ENCODE data around the gene MAML3. TPM values are rescaled to one million over a fixed set of nuclear protein-coding genes. Genes with fewer than 3 reads are reported as not detected.

MAML3 gene
- total and polyA plus RNA-seq, 9 donors: 11.1 to 23.8 (median 14.9) TPM

- Histone ChIP-seq H3K36me3 (no peaks in the 10 kb centered on the region), H3K4me1 (ENCODE audit: insufficient read depth) (peaks cover 3% of the 10 kb centered on the region), H3K27ac (no peak overlapping the region), H3K27me3 (no peaks in the 10 kb centered on the region), H3K4me3 (no peak overlapping the region), H3K9me3 (no peaks in the 10 kb centered on the region)
- no peak for DNase-seq
- WGBS, 3 donors: 72 to 90% (median 88%) methylated on average over 8 of the region's 8 CpGs
- no peak for TF ChIP-seq POLR2A (IDR thresholded peaks at IDR 0.05)
- intact Hi-C loops (cut with DNase I): no loop called here
Observed at GRCh38 chr4:139889264-139889663, 264.7 kb downstream of the MAML3 start.

GRCh38 chr4:139887962-139888735 lies 265.8 kb downstream of the MAML3 start:
- intact Hi-C loops (cut with DNase I): no loop called here
- Histone ChIP-seq H3K27me3 (no peaks in the 10 kb centered on the region), H3K36me3 (no peaks in the 10 kb centered on the region), H3K4me3 (no peak overlapping the region), H3K9me3 (no peaks in the 10 kb centered on the region), H3K27ac (peak overlapping the region in 1 of 2 donors; percentile 60), H3K4me1 (ENCODE audit: insufficient read depth) (peaks cover 3% of the 10 kb centered on the region)
- DNase-seq: no peak
- WGBS, 3 donors: 83 to 93% (median 85%) methylated on average over 6 of the region's 6 CpGs
- no peak for TF ChIP-seq CTCF (IDR thresholded peaks at IDR 0.05)
- no peak for TF ChIP-seq POLR2A (IDR thresholded peaks at IDR 0.05)
- no peak for TF ChIP-seq EP300 (IDR thresholded peaks at IDR 0.05)

GRCh38 chr4:139887376-139887802 lies 266.6 kb downstream of the MAML3 start:
- TF ChIP-seq POLR2A (IDR thresholded peaks at IDR 0.05): no peak
- H3K27me3 ChIP-seq: no peaks in the 10 kb centered on the region
- peaks cover 3% of the 10 kb centered on the region for H3K4me1 ChIP-seq (ENCODE audit: insufficient read depth)
- 9 to 25% (median 15%) methylated on average over 4 of the region's 4 CpGs for WGBS, 3 donors
- intact Hi-C loops (cut with DNase I): no loop called here
- H3K27ac ChIP-seq: peak overlapping the region in 1 of 2 donors; percentile 60
- H3K36me3 ChIP-seq: no peaks in the 10 kb centered on the region
- H3K4me3 ChIP-seq: peak overlapping the region; percentile 28
- H3K9me3 ChIP-seq: no peaks in the 10 kb centered on the region
- no peak for DNase-seq

- no peak for DNase-seq
Observed at GRCh38 chr4:139886798-139887197, 267.2 kb downstream of the MAML3 start.

GRCh38 chr4:139884438-139884837 lies 269.5 kb downstream of the MAML3 start:
- peak in 2 of 5 donors; percentile 38 to 50 for DNase-seq
- intact Hi-C loops (cut with DNase I): no loop called here
- Histone ChIP-seq H3K27ac (peak overlapping the region in 1 of 2 donors; percentile 65), H3K4me1 (ENCODE audit: insufficient read depth) (peaks cover 7% of the 10 kb centered on the region), H3K9me3 (no peaks in the 10 kb centered on the region), H3K4me3 (no peak overlapping the region), H3K27me3 (no peaks in the 10 kb centered on the region), H3K36me3 (no peaks in the 10 kb centered on the region)
- TF ChIP-seq POLR2A (IDR thresholded peaks at IDR 0.05) (no peak), EP300 (IDR thresholded peaks at IDR 0.05) (no peak), CTCF (IDR thresholded peaks at IDR 0.05) (no peak)
- 17 to 54% (median 21%) methylated on average over 3 of the region's 3 CpGs for WGBS, 3 donors

More at GRCh38 chr4:139886798-139887197, 267.2 kb downstream of the MAML3 start:
- Histone ChIP-seq H3K36me3 (no peaks in the 10 kb centered on the region), H3K9me3 (no peaks in the 10 kb centered on the region), H3K4me3 (peak overlapping the region; percentile 28), H3K27me3 (no peaks in the 10 kb centered on the region), H3K4me1 (ENCODE audit: insufficient read depth) (peaks cover 3% of the 10 kb centered on the region), H3K27ac (peak overlapping the region in 1 of 2 donors; percentile 60)
- TF ChIP-seq POLR2A (IDR thresholded peaks at IDR 0.05): no peak
- no peak for TF ChIP-seq EP300 (IDR thresholded peaks at IDR 0.05)
- no peak for TF ChIP-seq CTCF (IDR thresholded peaks at IDR 0.05)
- intact Hi-C loops (cut with DNase I): no loop called here
- WGBS, 3 donors: 6 to 22% (median 7%) methylated on average over 8 of the region's 8 CpGs
